Esophagus squamous epithelium (tissue), 5 donors: ENCODE results near the gene SLC10A7. TPM values are rescaled to one million over a fixed set of nuclear protein-coding genes. Genes with fewer than 3 reads are reported as not detected.

Source experiments
- DNase-seq: peaks from one replicate; lab custom pipeline; 2025; lab: John Stamatoyannopoulos, UW
- H3K27ac ChIP-seq, 4 donors: fragments of 200-600 bp; sonication (generic); one replicate each; pipeline ENCODE4 v1.5.1; 2016 to 2019; ENCODE audit warnings: mild to moderate bottlenecking in 1 of 4
- H3K27me3 ChIP-seq, 4 donors: fragments of 200-600 bp; sonication (generic); 1 replicate in 3 of 4; 2 replicates in 1 of 4; pipeline versions ENCODE4 v1.5.1 to v1.6.0; 2017 to 2021; ENCODE audit warnings: antibody characterized with exemption in 1 of 4
- H3K36me3 ChIP-seq, 3 donors: fragments of 200-600 bp; sonication (generic); one replicate each; pipeline ENCODE4 v1.5.1; 2016 to 2019
- H3K4me1 ChIP-seq, 3 donors: fragments of 200-600 bp; sonication (generic); one replicate each; pipeline ENCODE4 v1.5.1; 2017 to 2019
- H3K4me3 ChIP-seq, 4 donors: fragments of 200-600 bp; sonication (generic); 1 replicate in 3 of 4; 2 replicates in 1 of 4; pipeline ENCODE4 v1.5.1; 2016 to 2019; ENCODE audit warnings: mild to moderate bottlenecking in 2 of 4, moderate library complexity in 1 of 4
- H3K9me3 ChIP-seq, 3 donors: fragments of 200-600 bp; sonication (generic); one replicate each; pipeline ENCODE4 v1.5.1; 2016 to 2019
- POLR2A ChIP-seq, 4 donors: fragments of 450-650 bp; IDR thresholded peaks; one replicate each; pipeline ENCODE4 v1.6.1; 2017; ENCODE audit warnings: antibody characterized with exemption in 4 of 4, mild to moderate bottlenecking in 4 of 4, moderate library complexity in 3 of 4
- WGBS, 2 donors: methylation state at CpG; one replicate each; pipeline ENCODE4 v1.1.5; 2018; 5-methylcytosine and 5-hydroxymethylcytosine counted together
- intact Hi-C: fragments of 100-400 bp; cut with DNase I; formaldehyde crosslinking; loops from one replicate; pipeline ENCODE4 v1.15.0; 2022
- total RNA-seq, 4 donors: library from RNA; depleted of rRNA; stranded (reverse); fragments of >200 nt; gene quantifications; one replicate each; pipeline ENCODE4 v1.1.0, GENCODE V29; 2016
- TF ChIP-seq, protein P1 (sequence below), 6 experiments: fragments of 450-650 bp in 4 of 6; fragments of 200-600 bp in 2 of 6; sonication (generic) in 2 of 6; IDR thresholded peaks; one replicate each; pipeline ENCODE4 v1.5.1; 2016 to 2019; ENCODE audit warnings: antibody characterized with exemption in 6 of 6, mild to moderate bottlenecking in 4 of 6, moderate library complexity in 4 of 6
- donor health status: DM: yes; HTN: yes; CAD: no.

Gene SLC10A7
- total RNA-seq, 4 donors from 2014 or later, result 9.7 to 23.5 (median 13.5) TPM

DNA sequence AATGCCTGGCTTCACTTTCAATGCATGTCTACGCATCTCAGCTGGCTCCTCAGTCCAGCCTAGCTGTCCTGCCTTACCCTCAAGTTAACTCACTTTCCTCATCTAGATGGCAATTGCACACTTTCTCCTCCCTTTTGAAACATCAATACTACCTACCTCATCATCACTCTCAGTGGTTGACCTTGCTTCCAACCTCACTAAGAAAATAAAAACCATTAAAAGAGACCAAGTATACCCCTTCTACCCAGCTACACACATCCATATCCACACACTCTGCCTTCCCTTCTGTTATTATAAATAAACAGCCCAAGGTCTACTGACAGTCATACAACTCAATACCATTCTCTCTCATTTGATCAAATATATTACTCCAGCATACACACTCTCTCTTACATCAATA is 21.5 kb downstream of the SLC10A7 start:
- Histone ChIP-seq H3K4me3 (no peak overlapping the region), H3K27ac (no peak overlapping the region), H3K4me1 (no peaks in the 10 kb centered on the region), H3K9me3 (no peaks in the 10 kb centered on the region), H3K27me3 (no peaks in the 10 kb centered on the region), H3K36me3 (peaks cover 0 to 39% (median 0%) of the 10 kb centered on the region in 3 donors)
- no peak for DNase-seq
- no peak for TF ChIP-seq POLR2A (IDR thresholded peaks at IDR 0.05)
- TF ChIP-seq, protein P1, sequence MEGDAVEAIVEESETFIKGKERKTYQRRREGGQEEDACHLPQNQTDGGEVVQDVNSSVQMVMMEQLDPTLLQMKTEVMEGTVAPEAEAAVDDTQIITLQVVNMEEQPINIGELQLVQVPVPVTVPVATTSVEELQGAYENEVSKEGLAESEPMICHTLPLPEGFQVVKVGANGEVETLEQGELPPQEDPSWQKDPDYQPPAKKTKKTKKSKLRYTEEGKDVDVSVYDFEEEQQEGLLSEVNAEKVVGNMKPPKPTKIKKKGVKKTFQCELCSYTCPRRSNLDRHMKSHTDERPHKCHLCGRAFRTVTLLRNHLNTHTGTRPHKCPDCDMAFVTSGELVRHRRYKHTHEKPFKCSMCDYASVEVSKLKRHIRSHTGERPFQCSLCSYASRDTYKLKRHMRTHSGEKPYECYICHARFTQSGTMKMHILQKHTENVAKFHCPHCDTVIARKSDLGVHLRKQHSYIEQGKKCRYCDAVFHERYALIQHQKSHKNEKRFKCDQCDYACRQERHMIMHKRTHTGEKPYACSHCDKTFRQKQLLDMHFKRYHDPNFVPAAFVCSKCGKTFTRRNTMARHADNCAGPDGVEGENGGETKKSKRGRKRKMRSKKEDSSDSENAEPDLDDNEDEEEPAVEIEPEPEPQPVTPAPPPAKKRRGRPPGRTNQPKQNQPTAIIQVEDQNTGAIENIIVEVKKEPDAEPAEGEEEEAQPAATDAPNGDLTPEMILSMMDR (IDR thresholded peaks at IDR 0.05), result no peak
- WGBS, 2 donors, result 100% methylated on average over 1 of the region's 1 CpG
- intact Hi-C loops, result no loop called here

DNA sequence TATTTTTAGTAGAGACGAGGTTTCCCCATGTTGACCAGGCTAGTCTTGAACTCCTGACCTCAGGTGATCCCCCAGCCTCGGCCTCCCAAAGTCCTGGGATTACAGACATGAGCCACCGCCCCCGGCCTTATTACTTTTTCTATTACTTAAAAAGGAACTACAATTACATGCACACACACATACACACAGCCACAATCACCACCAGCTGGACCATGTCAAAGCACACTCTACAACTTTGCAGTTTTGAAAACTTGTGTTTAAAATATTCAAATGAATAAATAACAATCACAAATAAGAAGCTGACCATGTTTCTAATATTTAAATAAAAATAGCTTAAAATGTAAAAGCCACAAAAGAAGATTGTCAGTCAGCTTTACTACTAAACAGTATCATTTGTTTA is 23.4 kb downstream of the SLC10A7 start:
- 84 to 91% methylated on average over 4 of the region's 4 CpGs for WGBS, 2 donors
- H3K27me3 ChIP-seq, result no peaks in the 10 kb centered on the region
- intact Hi-C loops, result no loop called here
- no peak for DNase-seq
- H3K36me3 ChIP-seq, result peaks cover 0 to 34% (median 0%) of the 10 kb centered on the region in 3 donors
- H3K9me3 ChIP-seq, result no peaks in the 10 kb centered on the region
- H3K4me3 ChIP-seq, result no peak overlapping the region
- H3K4me1 ChIP-seq, result no peaks in the 10 kb centered on the region
- H3K27ac ChIP-seq, result no peak overlapping the region
- no peak for TF ChIP-seq POLR2A (IDR thresholded peaks at IDR 0.05)
- TF ChIP-seq, protein P1 (IDR thresholded peaks at IDR 0.05), result no peak

DNA sequence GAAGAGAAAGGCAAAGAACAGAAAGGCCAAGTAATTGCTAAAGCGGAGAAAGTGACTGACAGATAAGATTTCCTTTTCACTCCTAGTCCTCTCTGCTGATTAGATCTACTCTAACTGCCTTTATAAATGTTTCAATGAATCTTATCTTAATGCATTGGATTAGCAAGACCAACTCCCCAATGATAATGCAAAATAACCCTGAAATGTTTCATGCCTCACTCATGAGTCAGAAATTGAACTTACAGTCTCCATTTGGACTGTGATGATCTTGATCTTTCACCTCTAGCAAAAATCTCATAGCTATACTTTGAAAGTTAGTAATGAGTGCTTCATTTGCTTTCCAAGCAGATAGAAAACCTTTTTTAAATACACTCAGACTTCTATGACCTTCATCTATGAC is 26.5 kb downstream of the SLC10A7 start:
- no peak for DNase-seq
- Histone ChIP-seq H3K9me3 (no peaks in the 10 kb centered on the region), H3K4me1 (no peaks in the 10 kb centered on the region), H3K27ac (no peak overlapping the region), H3K27me3 (no peaks in the 10 kb centered on the region), H3K4me3 (no peak overlapping the region), H3K36me3 (peaks cover 0 to 4% (median 0%) of the 10 kb centered on the region in 3 donors)
- TF ChIP-seq POLR2A (IDR thresholded peaks at IDR 0.05), result no peak
- TF ChIP-seq, protein P1 (IDR thresholded peaks at IDR 0.05), result no peak
- WGBS, 2 donors, result 95 to 96% methylated on average over 1 of the region's 1 CpG
- intact Hi-C loops, result no loop called here

DNA sequence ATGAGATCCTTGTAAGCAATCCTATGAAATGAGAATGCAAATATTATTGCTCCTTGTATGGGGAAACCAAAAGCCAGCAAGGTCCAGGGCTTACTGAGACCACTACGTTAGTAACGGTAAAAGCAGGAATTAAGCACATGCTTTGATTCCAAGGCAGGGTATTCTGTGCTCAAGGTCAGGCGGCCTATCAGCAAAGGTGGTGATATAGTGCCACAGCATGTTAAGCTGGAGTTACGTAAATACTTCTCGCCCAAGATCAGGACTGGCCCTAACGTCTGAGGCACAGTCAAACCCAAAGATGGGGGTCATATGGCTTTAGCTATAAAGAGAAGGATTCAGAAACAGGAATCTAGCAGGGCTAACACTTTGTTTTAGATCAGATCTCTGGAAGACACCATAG is 27.6 kb downstream of the SLC10A7 start:
- Histone ChIP-seq H3K27me3 (no peaks in the 10 kb centered on the region), H3K9me3 (no peaks in the 10 kb centered on the region), H3K4me1 (no peaks in the 10 kb centered on the region), H3K36me3 (no peaks in the 10 kb centered on the region), H3K27ac (no peak overlapping the region), H3K4me3 (no peak overlapping the region)
- TF ChIP-seq, protein P1 (IDR thresholded peaks at IDR 0.05), result no peak
- TF ChIP-seq POLR2A (IDR thresholded peaks at IDR 0.05), result no peak
- intact Hi-C loops, result no loop called here
- DNase-seq, result no peak
- 93 to 96% methylated on average over 6 of the region's 6 CpGs for WGBS, 2 donors

DNA sequence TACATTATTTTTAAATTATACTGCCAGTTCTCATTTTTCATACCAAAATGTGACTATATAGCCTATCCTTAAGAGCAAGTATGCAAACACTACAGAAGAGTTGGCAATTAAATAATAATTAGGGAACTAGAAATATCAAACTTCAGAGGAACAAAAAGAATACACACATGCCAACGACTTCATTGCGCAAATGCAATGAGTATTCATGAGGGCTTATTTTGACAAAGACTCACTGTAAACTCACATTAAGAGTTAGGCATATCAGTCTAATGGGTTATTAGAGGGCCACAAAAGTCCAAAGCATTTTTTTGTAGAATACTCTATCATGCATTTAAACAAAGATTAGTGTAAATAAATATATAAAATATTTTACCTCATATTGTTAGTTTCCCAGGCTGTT is 31.6 kb downstream of the SLC10A7 start:
- H3K36me3 ChIP-seq, result peaks cover 0 to 16% (median 0%) of the 10 kb centered on the region in 3 donors
- TF ChIP-seq, protein P1 (IDR thresholded peaks at IDR 0.05), result no peak
- no peak for TF ChIP-seq POLR2A (IDR thresholded peaks at IDR 0.05)
- intact Hi-C loops, result no loop called here
- DNase-seq, result no peak
- H3K4me1 ChIP-seq, result no peaks in the 10 kb centered on the region
- WGBS, 2 donors, result 75 to 77% methylated on average over 2 of the region's 2 CpGs
- H3K27me3 ChIP-seq, result no peaks in the 10 kb centered on the region
- no peaks in the 10 kb centered on the region for H3K9me3 ChIP-seq
- H3K27ac ChIP-seq, result no peak overlapping the region
- no peak overlapping the region for H3K4me3 ChIP-seq
